Neural progenitor cell (in vitro differentiated cells): ENCODE results near the gene STX17. TPM values are rescaled to one million over a fixed set of nuclear protein-coding genes. Genes with fewer than 3 reads are reported as not detected.

Experiments
- DNase-seq: peaks from one replicate; pipeline ENCODE4 v3.0.0-alpha.2; 2016; ENCODE audit warnings: low spot score
- H2AFZ ChIP-seq: fragments of 200-600 bp; sonication (generic); replicated peaks from 2 replicates; pipeline ENCODE4 v1.6.1; 2016; ENCODE audit warnings: antibody characterized with exemption
- H3F3A ChIP-seq: fragments of 200-600 bp; sonication (generic); 2 replicates; pipeline ENCODE4 v1.6.1; 2016; ENCODE audit warnings: antibody characterized with exemption, low read depth
- H3K27ac ChIP-seq: fragments of 200-600 bp; sonication (generic); 2 replicates; pipeline ENCODE4 v1.5.1; 2016; ENCODE audit warnings: mild to moderate bottlenecking
- H3K27me3 ChIP-seq: fragments of 200-600 bp; sonication (generic); 2 replicates; pipeline ENCODE4 v1.6.1; 2016; ENCODE audit warnings: mild to moderate bottlenecking, moderate library complexity
- H3K36me3 ChIP-seq: fragments of 200-600 bp; sonication (generic); 2 replicates; pipeline ENCODE4 v1.5.1; 2016
- H3K4me1 ChIP-seq: fragments of 200-600 bp; sonication (generic); 2 replicates; pipeline ENCODE4 v1.6.1; 2016; ENCODE audit warnings: mixed run types
- H3K4me2 ChIP-seq: fragments of 200-600 bp; sonication (generic); 2 replicates; pipeline ENCODE4 v1.6.1; 2016
- H3K4me3 ChIP-seq: fragments of 200-600 bp; sonication (generic); 2 replicates; pipeline ENCODE4 v1.5.1; 2016
- H3K79me2 ChIP-seq: fragments of 200-600 bp; sonication (generic); 2 replicates; pipeline ENCODE4 v1.6.1; 2016; ENCODE audit warnings: low read depth
- H3K9ac ChIP-seq: fragments of 200-600 bp; sonication (generic); 2 replicates; pipeline ENCODE4 v1.6.1; 2016
- H3K9me3 ChIP-seq: fragments of 200-600 bp; sonication (generic); 2 replicates; pipeline ENCODE4 v1.5.1; 2016; ENCODE audit warnings: low read depth
- H4K20me1 ChIP-seq: fragments of 200-600 bp; sonication (generic); 2 replicates; pipeline ENCODE4 v1.6.1; 2016; ENCODE audit warnings: low read depth
- H3K27ac Mint-ChIP-seq: 3 replicates; pipeline ENCODE4 v1.8.0; 2021; ENCODE audit warnings: mixed read lengths
- H3K27me3 Mint-ChIP-seq: 2 replicates; pipeline ENCODE4 v1.8.0; 2022; ENCODE audit warnings: low read depth, mild to moderate bottlenecking, inconsistent platforms, moderate library complexity, mixed read lengths; ENCODE audit not compliant: insufficient read depth
- H3K36me3 Mint-ChIP-seq: 3 replicates; pipeline ENCODE4 v1.8.0; 2021; ENCODE audit warnings: mixed read lengths
- H3K4me1 Mint-ChIP-seq: 3 replicates; pipeline ENCODE4 v1.8.0; 2021; ENCODE audit warnings: mixed read lengths
- H3K4me3 Mint-ChIP-seq: 3 replicates; pipeline ENCODE4 v1.8.0; 2021; ENCODE audit warnings: mild to moderate bottlenecking, moderate library complexity, mixed read lengths
- H3K9me3 Mint-ChIP-seq: 3 replicates; pipeline ENCODE4 v1.8.0; 2020; ENCODE audit warnings: mixed read lengths
- CTCF ChIP-seq: fragments of 200-600 bp; sonication (generic); IDR thresholded peaks from 2 replicates; pipeline ENCODE4 v1.5.1; 2017; ENCODE audit warnings: antibody characterized with exemption, mild to moderate bottlenecking
- EZH2 ChIP-seq: fragments of 200-600 bp; sonication (generic); IDR thresholded peaks from 2 replicates; pipeline ENCODE4 v1.6.1; 2017; ENCODE audit warnings: antibody characterized with exemption, mild to moderate bottlenecking, moderate library complexity
- EZH2phosphoT487 ChIP-seq: fragments of 200-600 bp; sonication (generic); IDR thresholded peaks from 2 replicates; pipeline ENCODE4 v1.6.1; 2017; ENCODE audit warnings: antibody characterized with exemption
- total RNA-seq: library from RNA; depleted of rRNA; stranded (reverse); fragments of >200 nt; gene quantifications from 2 replicates; pipeline ENCODE4 v1.2.3, GENCODE V29; 2015; ENCODE audit warnings: low replicate concordance

Gene STX17
- total RNA-seq, 1 donor from 2014 or later = 34.4 TPM

DNA sequence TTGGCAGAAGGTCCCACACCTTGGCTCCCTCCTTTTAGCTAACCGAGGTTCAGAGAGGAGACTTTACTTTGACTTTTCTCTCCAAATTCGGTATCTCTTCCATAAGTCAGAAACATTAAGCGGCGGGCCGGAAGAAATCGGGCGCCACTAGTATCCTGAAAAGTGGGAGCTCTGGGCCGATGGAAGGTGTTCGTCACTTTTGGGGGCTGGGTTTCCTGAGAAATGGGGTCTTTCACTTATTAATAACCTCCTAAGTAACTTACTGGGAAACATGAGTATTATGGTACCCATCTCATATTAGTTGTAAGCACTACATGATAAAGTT is 716 bp downstream of the STX17 start:
- H3K4me1 ChIP-seq = peaks cover 16% of the 10 kb centered on the region
- Mint-ChIP-seq H3K4me1 (peaks cover 10% of the 10 kb centered on the region), H3K36me3 (peaks cover 2% of the 10 kb centered on the region), H3K27me3 (no peaks in the 10 kb centered on the region), H3K9me3 (no peaks in the 10 kb centered on the region), H3K4me3 (peak overlapping the region; percentile 97), H3K27ac (peak overlapping the region; percentile 50)
- DNase-seq = no peak
- peak overlapping the region; percentile 95 for H2AFZ ChIP-seq
- peak overlapping the region; percentile 83 for H3K4me3 ChIP-seq
- H3K27me3 ChIP-seq = peaks cover 8% of the 10 kb centered on the region
- TF ChIP-seq EZH2phosphoT487 (no peak), CTCF (no peak), EZH2 (no peak)
- no peaks in the 10 kb centered on the region for H3K9me3 ChIP-seq
- peak overlapping the region; percentile 93 for H3K4me2 ChIP-seq
- peaks cover 21% of the 10 kb centered on the region for H3K79me2 ChIP-seq
- no peak overlapping the region for H3K27ac ChIP-seq
- H3K9ac ChIP-seq = peak overlapping the region; percentile 70
- no peaks in the 10 kb centered on the region for H4K20me1 ChIP-seq
- no peaks in the 10 kb centered on the region for H3K36me3 ChIP-seq
- peaks cover 7% of the 10 kb centered on the region for H3F3A ChIP-seq

DNA sequence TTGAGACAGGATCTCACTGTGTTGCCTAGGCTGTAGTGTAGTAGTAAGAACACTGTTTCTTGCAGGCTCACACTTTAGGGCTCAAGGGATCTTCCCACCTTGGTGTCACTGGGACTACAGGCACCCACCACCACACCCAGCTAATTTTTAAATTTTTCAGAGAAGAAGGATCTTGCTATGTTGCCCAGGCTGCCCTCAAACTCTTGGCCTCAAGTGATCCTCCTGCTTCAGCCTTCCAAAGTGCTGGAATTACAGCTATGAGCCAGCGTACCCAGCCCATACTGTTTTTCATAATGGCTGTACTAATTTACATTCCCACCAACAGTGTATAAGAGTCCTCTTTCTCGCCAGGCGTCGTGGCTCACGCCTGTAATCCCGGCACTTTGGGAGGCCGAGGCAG is 5.1 kb downstream of the STX17 start:
- Histone ChIP-seq H3K9me3 (no peaks in the 10 kb centered on the region), H3K4me1 (peaks cover 10% of the 10 kb centered on the region), H4K20me1 (no peaks in the 10 kb centered on the region), H3K9ac (no peak overlapping the region), H3K4me3 (no peak overlapping the region), H2AFZ (no peak overlapping the region), H3K36me3 (no peaks in the 10 kb centered on the region), H3F3A (no peaks in the 10 kb centered on the region), H3K27me3 (peaks cover 3% of the 10 kb centered on the region), H3K4me2 (no peak overlapping the region), H3K79me2 (peaks cover 27% of the 10 kb centered on the region), H3K27ac (no peak overlapping the region)
- no peak overlapping the region for H3K4me3 Mint-ChIP-seq
- DNase-seq = no peak
- peaks cover 3% of the 10 kb centered on the region for H3K36me3 Mint-ChIP-seq
- no peaks in the 10 kb centered on the region for H3K27me3 Mint-ChIP-seq
- no peak for TF ChIP-seq CTCF
- no peak for TF ChIP-seq EZH2
- no peak for TF ChIP-seq EZH2phosphoT487
- no peaks in the 10 kb centered on the region for H3K9me3 Mint-ChIP-seq
- H3K4me1 Mint-ChIP-seq = peaks cover 8% of the 10 kb centered on the region
- H3K27ac Mint-ChIP-seq = no peak overlapping the region

DNA sequence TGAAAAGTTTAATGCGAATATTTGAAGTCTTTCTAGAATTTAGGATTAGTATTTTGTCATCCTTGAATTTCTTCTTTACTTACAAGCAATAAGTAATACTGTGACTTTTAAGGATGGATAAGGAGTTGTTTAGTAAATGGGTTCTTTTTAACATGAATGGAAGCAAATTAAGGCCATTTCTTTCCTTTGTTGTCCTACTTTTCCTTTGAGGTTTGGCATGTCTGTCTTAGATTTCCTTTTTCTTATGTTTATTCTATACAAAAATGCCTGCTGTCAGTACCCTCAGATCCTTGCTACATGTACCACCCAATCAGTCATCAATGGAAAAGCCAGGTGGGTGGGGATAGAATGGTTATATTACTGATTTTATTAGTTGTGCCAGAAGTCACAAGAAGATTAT is 10.2 kb downstream of the STX17 start:
- Histone ChIP-seq H3K27ac (no peak overlapping the region), H3F3A (no peaks in the 10 kb centered on the region), H3K9me3 (no peaks in the 10 kb centered on the region), H2AFZ (no peak overlapping the region), H3K4me3 (no peak overlapping the region), H3K4me2 (no peak overlapping the region), H3K9ac (no peak overlapping the region), H4K20me1 (no peaks in the 10 kb centered on the region), H3K79me2 (peaks cover 7% of the 10 kb centered on the region), H3K27me3 (no peaks in the 10 kb centered on the region), H3K4me1 (no peaks in the 10 kb centered on the region), H3K36me3 (no peaks in the 10 kb centered on the region)
- DNase-seq = no peak
- Mint-ChIP-seq H3K27ac (no peak overlapping the region), H3K27me3 (no peaks in the 10 kb centered on the region), H3K4me1 (no peaks in the 10 kb centered on the region), H3K9me3 (no peaks in the 10 kb centered on the region), H3K36me3 (peaks cover 6% of the 10 kb centered on the region), H3K4me3 (no peak overlapping the region)
- TF ChIP-seq EZH2phosphoT487 (no peak), EZH2 (no peak), CTCF (no peak)

GRCh38 chr9:99918134-99918533 is 11.7 kb downstream of the STX17 start:
- Histone ChIP-seq H3K4me2 (no peak overlapping the region), H3K9ac (no peak overlapping the region), H3K27ac (no peak overlapping the region), H3K4me3 (no peak overlapping the region), H3K27me3 (no peaks in the 10 kb centered on the region), H3K4me1 (no peaks in the 10 kb centered on the region), H4K20me1 (no peaks in the 10 kb centered on the region), H3K79me2 (no peaks in the 10 kb centered on the region), H3F3A (no peaks in the 10 kb centered on the region), H3K9me3 (no peaks in the 10 kb centered on the region), H3K36me3 (no peaks in the 10 kb centered on the region), H2AFZ (no peak overlapping the region)
- Mint-ChIP-seq H3K4me1 (no peaks in the 10 kb centered on the region), H3K27ac (no peak overlapping the region), H3K4me3 (no peak overlapping the region), H3K36me3 (peaks cover 16% of the 10 kb centered on the region), H3K9me3 (no peaks in the 10 kb centered on the region), H3K27me3 (no peaks in the 10 kb centered on the region)
- no peak for DNase-seq
- TF ChIP-seq CTCF (no peak), EZH2phosphoT487 (no peak), EZH2 (no peak)
